ENCODE measurements around the gene FAF2.
"Not testable (repeated sequence)": the region's sequence is repeated elsewhere in the genome, so short reads cannot be mapped to it uniquely, and the experiment has no call there.

FAF2 gene

GRCh38 chr5:176447978-176448608, at the start of gene FAF2:
TSS of gene FAF2 (plus strand) at chr5:176448385. CDS start at chr5:176448408, 23 bp downstream.
- peak; percentile 100 for DNase-seq (ENCODE audit: low spot score)

GRCh38 chr5:176400382-176401156, 47.6 kb upstream of the FAF2 start:
- DNase-seq (ENCODE audit: low spot score) = no peak

- no peak for DNase-seq (ENCODE audit: low spot score)
These were observed 46.6 kb upstream of the FAF2 start for GRCh38 chr5:176401281-176402205.

GRCh38 chr5:176405656-176406435, 42.3 kb upstream of the FAF2 start:
- no peak for DNase-seq (ENCODE audit: low spot score)

- no peak for DNase-seq (ENCODE audit: low spot score)
These were observed 41.6 kb upstream of the FAF2 start for GRCh38 chr5:176406436-176407052.

- peak; percentile 48 for DNase-seq (ENCODE audit: low spot score)
These were observed 40.5 kb upstream of the FAF2 start for GRCh38 chr5:176407456-176408251.

- not testable (repeated sequence) for DNase-seq (ENCODE audit: low spot score)
These were observed 40.0 kb upstream of the FAF2 start for GRCh38 chr5:176408252-176408573.

GRCh38 chr5:176408590-176408989, 39.6 kb upstream of the FAF2 start:
- DNase-seq (ENCODE audit: low spot score) = no peak

GRCh38 chr5:176409765-176410164, 38.4 kb upstream of the FAF2 start:
- DNase-seq (ENCODE audit: low spot score) = no peak

GRCh38 chr5:176410486-176411180, 37.6 kb upstream of the FAF2 start:
- DNase-seq (ENCODE audit: low spot score) = no peak

- no peak for DNase-seq (ENCODE audit: low spot score)
These were observed 35.5 kb upstream of the FAF2 start for GRCh38 chr5:176412517-176413254.

- peak; percentile 63 for DNase-seq (ENCODE audit: low spot score)
These were observed 35.0 kb upstream of the FAF2 start for GRCh38 chr5:176413255-176413565.

GRCh38 chr5:176413709-176414191, 34.4 kb upstream of the FAF2 start:
- DNase-seq (ENCODE audit: low spot score) = no peak

GRCh38 chr5:176414704-176415103, 33.5 kb upstream of the FAF2 start:
- no peak for DNase-seq (ENCODE audit: low spot score)

- no peak for DNase-seq (ENCODE audit: low spot score)
These were observed 32.8 kb upstream of the FAF2 start for GRCh38 chr5:176415240-176415951.

GRCh38 chr5:176415952-176416924, 31.9 kb upstream of the FAF2 start, which contains the start of gene CLTB:
TSS of gene CLTB (minus strand) at chr5:176416539. CDS start at chr5:176416363, 176 bp downstream.
- peak; percentile 97 for DNase-seq (ENCODE audit: low spot score)

GRCh38 chr5:176416965-176417364, 31.2 kb upstream of the FAF2 start:
- DNase-seq (ENCODE audit: low spot score) = no peak
